ENCODE results near the gene GALC.

GRCh38 chr14:88005050-88005481 is 12.1 kb upstream of the GALC start, which contains the start of gene GPR65:
- TF ChIP-seq EZH2phosphoT487 (IDR thresholded peaks at IDR 0.05; ENCODE audit: borderline replicate concordance, low read length): no peak
- TF ChIP-seq, protein P1, sequence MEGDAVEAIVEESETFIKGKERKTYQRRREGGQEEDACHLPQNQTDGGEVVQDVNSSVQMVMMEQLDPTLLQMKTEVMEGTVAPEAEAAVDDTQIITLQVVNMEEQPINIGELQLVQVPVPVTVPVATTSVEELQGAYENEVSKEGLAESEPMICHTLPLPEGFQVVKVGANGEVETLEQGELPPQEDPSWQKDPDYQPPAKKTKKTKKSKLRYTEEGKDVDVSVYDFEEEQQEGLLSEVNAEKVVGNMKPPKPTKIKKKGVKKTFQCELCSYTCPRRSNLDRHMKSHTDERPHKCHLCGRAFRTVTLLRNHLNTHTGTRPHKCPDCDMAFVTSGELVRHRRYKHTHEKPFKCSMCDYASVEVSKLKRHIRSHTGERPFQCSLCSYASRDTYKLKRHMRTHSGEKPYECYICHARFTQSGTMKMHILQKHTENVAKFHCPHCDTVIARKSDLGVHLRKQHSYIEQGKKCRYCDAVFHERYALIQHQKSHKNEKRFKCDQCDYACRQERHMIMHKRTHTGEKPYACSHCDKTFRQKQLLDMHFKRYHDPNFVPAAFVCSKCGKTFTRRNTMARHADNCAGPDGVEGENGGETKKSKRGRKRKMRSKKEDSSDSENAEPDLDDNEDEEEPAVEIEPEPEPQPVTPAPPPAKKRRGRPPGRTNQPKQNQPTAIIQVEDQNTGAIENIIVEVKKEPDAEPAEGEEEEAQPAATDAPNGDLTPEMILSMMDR (IDR thresholded peaks at IDR 0.05; ENCODE audit: low read depth, low read length, poor library complexity, severe bottlenecking): no peak

Measured in DOHH2 (cell line).